ENCODE measurements around the gene FSHR.

FSHR gene

GRCh38 chr2:48982887-48983435 lies 171.4 kb downstream of the FSHR start:
- TF ChIP-seq CREB5 (CRISPR knock-in tag; IDR thresholded peaks at IDR 0.05; ENCODE audit: low read depth) (no peak), ARNTL (CRISPR knock-in tag; IDR thresholded peaks at IDR 0.05; ENCODE audit: borderline replicate concordance, low read depth) (no peak), OSR1 (CRISPR knock-in tag; IDR thresholded peaks at IDR 0.05) (no peak), CSRNP3 (CRISPR knock-in tag; IDR thresholded peaks at IDR 0.05) (no peak), GLIS3 (CRISPR knock-in tag; IDR thresholded peaks at IDR 0.05) (no peak)
- ATAC-seq: no peak

GRCh38 chr2:48980846-48981245 lies 173.5 kb downstream of the FSHR start:
- ATAC-seq: no peak
- TF ChIP-seq CSDC2 (CRISPR knock-in tag; IDR thresholded peaks at IDR 0.05) (no peak), CREB5 (CRISPR knock-in tag; IDR thresholded peaks at IDR 0.05; ENCODE audit: low read depth) (no peak), ZNF565 (CRISPR knock-in tag; conservative IDR thresholded peaks at IDR 0.05; ENCODE audit: low read depth) (no peak), OSR1 (CRISPR knock-in tag; IDR thresholded peaks at IDR 0.05) (no peak), ISL1 (CRISPR knock-in tag; IDR thresholded peaks at IDR 0.05) (no peak), ZFP30 (CRISPR knock-in tag; IDR thresholded peaks at IDR 0.05) (no peak), GLIS3 (CRISPR knock-in tag; IDR thresholded peaks at IDR 0.05) (no peak), TCF4 (CRISPR knock-in tag; IDR thresholded peaks at IDR 0.05; ENCODE audit: borderline replicate concordance) (no peak), TOX (CRISPR knock-in tag; IDR thresholded peaks at IDR 0.05; ENCODE audit: borderline replicate concordance) (no peak), ARNTL (CRISPR knock-in tag; IDR thresholded peaks at IDR 0.05; ENCODE audit: borderline replicate concordance, low read depth) (no peak), ZNF70 (CRISPR knock-in tag; IDR thresholded peaks at IDR 0.05) (no peak), ESRRG (CRISPR knock-in tag; IDR thresholded peaks at IDR 0.05) (no peak)
- TF ChIP-seq, protein P1, sequence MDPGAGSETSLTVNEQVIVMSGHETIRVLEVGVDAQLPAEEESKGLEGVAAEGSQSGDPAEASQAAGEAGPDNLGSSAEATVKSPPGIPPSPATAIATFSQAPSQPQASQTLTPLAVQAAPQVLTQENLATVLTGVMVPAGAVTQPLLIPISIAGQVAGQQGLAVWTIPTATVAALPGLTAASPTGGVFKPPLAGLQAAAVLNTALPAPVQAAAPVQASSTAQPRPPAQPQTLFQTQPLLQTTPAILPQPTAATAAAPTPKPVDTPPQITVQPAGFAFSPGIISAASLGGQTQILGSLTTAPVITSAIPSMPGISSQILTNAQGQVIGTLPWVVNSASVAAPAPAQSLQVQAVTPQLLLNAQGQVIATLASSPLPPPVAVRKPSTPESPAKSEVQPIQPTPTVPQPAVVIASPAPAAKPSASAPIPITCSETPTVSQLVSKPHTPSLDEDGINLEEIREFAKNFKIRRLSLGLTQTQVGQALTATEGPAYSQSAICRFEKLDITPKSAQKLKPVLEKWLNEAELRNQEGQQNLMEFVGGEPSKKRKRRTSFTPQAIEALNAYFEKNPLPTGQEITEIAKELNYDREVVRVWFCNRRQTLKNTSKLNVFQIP (CRISPR knock-in tag; IDR thresholded peaks at IDR 0.05; ENCODE audit: borderline replicate concordance, low read depth): no peak
- TF ChIP-seq, protein P2, sequence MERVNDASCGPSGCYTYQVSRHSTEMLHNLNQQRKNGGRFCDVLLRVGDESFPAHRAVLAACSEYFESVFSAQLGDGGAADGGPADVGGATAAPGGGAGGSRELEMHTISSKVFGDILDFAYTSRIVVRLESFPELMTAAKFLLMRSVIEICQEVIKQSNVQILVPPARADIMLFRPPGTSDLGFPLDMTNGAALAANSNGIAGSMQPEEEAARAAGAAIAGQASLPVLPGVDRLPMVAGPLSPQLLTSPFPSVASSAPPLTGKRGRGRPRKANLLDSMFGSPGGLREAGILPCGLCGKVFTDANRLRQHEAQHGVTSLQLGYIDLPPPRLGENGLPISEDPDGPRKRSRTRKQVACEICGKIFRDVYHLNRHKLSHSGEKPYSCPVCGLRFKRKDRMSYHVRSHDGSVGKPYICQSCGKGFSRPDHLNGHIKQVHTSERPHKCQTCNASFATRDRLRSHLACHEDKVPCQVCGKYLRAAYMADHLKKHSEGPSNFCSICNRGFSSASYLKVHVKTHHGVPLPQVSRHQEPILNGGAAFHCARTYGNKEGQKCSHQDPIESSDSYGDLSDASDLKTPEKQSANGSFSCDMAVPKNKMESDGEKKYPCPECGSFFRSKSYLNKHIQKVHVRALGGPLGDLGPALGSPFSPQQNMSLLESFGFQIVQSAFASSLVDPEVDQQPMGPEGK (CRISPR knock-in tag; IDR thresholded peaks at IDR 0.05; ENCODE audit: borderline replicate concordance): no peak

GRCh38 chr2:48979691-48980090 lies 174.6 kb downstream of the FSHR start:
- ATAC-seq: no peak
- TF ChIP-seq ZNF70 (CRISPR knock-in tag; IDR thresholded peaks at IDR 0.05) (no peak), TCF4 (CRISPR knock-in tag; IDR thresholded peaks at IDR 0.05; ENCODE audit: borderline replicate concordance) (no peak), CREB5 (CRISPR knock-in tag; IDR thresholded peaks at IDR 0.05; ENCODE audit: low read depth) (no peak)
- TF ChIP-seq, protein P1 (CRISPR knock-in tag; IDR thresholded peaks at IDR 0.05; ENCODE audit: borderline replicate concordance, low read depth): no peak

Data from SK-N-SH treated with all-trans-retinoic acid at 6 μM for 48 hours (cell line).